ENCODE measurements around the gene CTNS. TPM values are rescaled to one million over a fixed set of nuclear protein-coding genes. Genes with fewer than 3 reads are reported as not detected.

CTNS gene
- total RNA-seq, 2 experiments from 2014 or later: 6.4 to 9.3 TPM

- Mint-ChIP-seq H3K9me3 (no peaks in the 10 kb centered on the region), H3K36me3 (ENCODE audit: low read depth) (peaks cover 5% of the 10 kb centered on the region), H3K4me1 (ENCODE audit: low read depth) (peaks cover 2% of the 10 kb centered on the region), H3K27ac (no peak overlapping the region), H3K27me3 (no peaks in the 10 kb centered on the region), H3K4me3 (no peak overlapping the region)
- CTCF ChIA-PET: interaction anchor here (1.4 kb wide), 1 partner anchor 168 kb away, joined by 3 read pairs; no protein-coding TSS in a partner anchor
- POLR2A ChIA-PET: interaction anchor here (1.2 kb wide), 1 partner anchor 9 kb away, joined by 4 read pairs; no protein-coding TSS in a partner anchor
- intact Hi-C loops (cut with micrococcal nuclease): no loop called here
- DNase-seq (no peak), ATAC-seq (no peak)
- no peak for TF ChIP-seq CTCF (IDR thresholded peaks at IDR 0.05)
Measured at GRCh38 chr17:3675886-3676285, 39.3 kb downstream of the CTNS start.

GRCh38 chr17:3678095-3678820 is 41.7 kb downstream of the CTNS start:
- H3K9me3 Mint-ChIP-seq: no peaks in the 10 kb centered on the region
- ATAC-seq (no peak), DNase-seq (no peak)
- TF ChIP-seq CTCF (IDR thresholded peaks at IDR 0.05): no peak
- no peaks in the 10 kb centered on the region for H3K36me3 Mint-ChIP-seq (ENCODE audit: low read depth)
- POLR2A ChIA-PET: interaction anchor here (1.1 to 1.3 kb wide), 3 partner anchors 9 to 18 kb away, joined by 3 to 6 read pairs (median 3); partner anchors contain the start of gene P2RX5
- intact Hi-C loops (cut with micrococcal nuclease): no loop called here
- peaks cover 5% of the 10 kb centered on the region for H3K4me1 Mint-ChIP-seq (ENCODE audit: low read depth)
- CTCF ChIA-PET: interaction anchor here (1.3 to 1.7 kb wide), 3 partner anchors 18 to 150 kb away, joined by 3 to 7 read pairs (median 5); no protein-coding TSS in a partner anchor
- no peak overlapping the region for H3K4me3 Mint-ChIP-seq
- H3K27me3 Mint-ChIP-seq: no peaks in the 10 kb centered on the region
- H3K27ac Mint-ChIP-seq: no peak overlapping the region

GRCh38 chr17:3678821-3679530 is 42.4 kb downstream of the CTNS start:
- no peaks in the 10 kb centered on the region for H3K9me3 Mint-ChIP-seq
- ATAC-seq: no peak
- ChIA-PET POLR2A (interaction anchor here (0.8 to 1.2 kb wide), 2 partner anchors 45 to 159 kb away, joined by 3 read pairs; partner anchors contain the start of gene HASPIN), CTCF (interaction anchor here (0.9 to 1.3 kb wide), 3 partner anchors 18 to 59 kb away, joined by 3 to 4 read pairs (median 4); partner anchors contain the start of gene HASPIN)
- H3K27me3 Mint-ChIP-seq: no peaks in the 10 kb centered on the region
- DNase-seq: no peak
- no peak for TF ChIP-seq CTCF (IDR thresholded peaks at IDR 0.05)
- intact Hi-C loops (cut with micrococcal nuclease): no loop called here
- no peak overlapping the region for H3K27ac Mint-ChIP-seq
- no peaks in the 10 kb centered on the region for H3K36me3 Mint-ChIP-seq (ENCODE audit: low read depth)
- no peak overlapping the region for H3K4me3 Mint-ChIP-seq
- peaks cover 7% of the 10 kb centered on the region for H3K4me1 Mint-ChIP-seq (ENCODE audit: low read depth)

- ATAC-seq: no peak
- Mint-ChIP-seq H3K4me1 (ENCODE audit: low read depth) (peaks cover 7% of the 10 kb centered on the region), H3K4me3 (no peak overlapping the region), H3K27ac (no peak overlapping the region), H3K27me3 (no peaks in the 10 kb centered on the region), H3K9me3 (no peaks in the 10 kb centered on the region), H3K36me3 (ENCODE audit: low read depth) (no peaks in the 10 kb centered on the region)
- ChIA-PET CTCF (interaction anchor here (0.9 to 1.2 kb wide), 2 partner anchors 44 to 58 kb away, joined by 4 read pairs; partner anchors contain the start of gene HASPIN), POLR2A (interaction anchor here (0.8 to 1.2 kb wide), 2 partner anchors 45 to 159 kb away, joined by 3 read pairs; partner anchors contain the start of gene HASPIN)
- intact Hi-C loops (cut with micrococcal nuclease): loop anchor here (5.0 to 10.0 kb wide), 2 partner anchors 43 to 55 kb away; partner anchors contain the start of gene HASPIN
- DNase-seq: no peak
- no peak for TF ChIP-seq CTCF (IDR thresholded peaks at IDR 0.05)
Measured at GRCh38 chr17:3679531-3680126, 43.1 kb downstream of the CTNS start.

All from activated CD8-positive, alpha-beta T cell treated with anti-CD3 and anti-CD28 coated beads for 36 hours (primary cell).